Measurements from ENCODE around the gene GANAB.
A peak's percentile ranks its signal among the peaks of the same experiment; 100 is the strongest.
"Not testable (repeated sequence)": the region's sequence is repeated elsewhere in the genome, so short reads cannot be mapped to it uniquely, and the experiment has no call there.

The GANAB gene

GRCh38 chr11:62621027-62621566 is 25.3 kb downstream of the GANAB start:
- no peak for DNase-seq

- not testable (repeated sequence) for DNase-seq
Measured at GRCh38 chr11:62616957-62617356, 29.5 kb downstream of the GANAB start.

GRCh38 chr11:62615521-62615920 is 30.9 kb downstream of the GANAB start:
- DNase-seq: no peak

DNA sequence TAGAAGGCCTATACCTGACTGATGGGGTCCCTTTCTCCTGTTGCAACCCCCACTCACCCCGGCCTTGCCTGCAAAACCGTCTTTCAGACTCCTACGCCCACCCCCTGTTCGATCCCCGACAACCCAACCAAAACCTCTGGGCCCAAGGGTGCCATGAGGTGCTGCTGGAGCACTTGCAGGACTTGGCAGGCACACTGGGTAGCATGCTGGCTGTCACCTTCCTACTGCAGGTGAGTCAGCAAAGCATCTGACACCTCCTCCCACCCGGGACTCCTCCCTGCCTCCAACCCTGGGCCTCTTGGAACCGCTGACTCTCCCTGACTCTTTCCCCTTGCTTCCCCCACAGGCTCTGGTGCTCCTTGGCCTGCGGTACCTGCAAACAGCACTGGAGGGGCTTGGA is 32.1 kb downstream of the GANAB start:
- DNase-seq: peak in 1 of 4 experiments; percentile 33

DNA sequence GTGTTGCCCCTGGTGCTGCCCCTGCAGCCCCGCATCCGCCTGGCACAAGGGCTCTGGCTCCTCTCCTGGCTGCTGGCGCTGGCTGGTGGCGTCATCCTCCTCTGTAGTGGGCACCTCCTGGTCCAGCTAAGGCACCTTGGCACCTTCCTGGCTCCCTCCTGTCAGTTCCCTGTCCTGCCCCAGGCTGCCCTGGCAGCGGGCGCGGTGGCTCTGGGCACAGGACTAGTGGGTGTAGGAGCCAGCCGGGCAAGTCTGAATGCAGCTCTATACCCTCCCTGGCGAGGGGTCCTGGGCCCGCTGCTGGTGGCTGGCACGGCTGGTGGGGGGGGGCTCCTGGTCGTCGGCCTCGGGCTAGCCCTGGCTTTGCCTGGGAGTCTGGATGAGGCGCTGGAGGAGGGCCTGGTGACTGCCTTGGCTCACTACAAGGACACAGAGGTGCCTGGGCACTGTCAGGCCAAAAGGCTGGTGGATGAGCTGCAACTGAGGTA is 33.1 kb downstream of the GANAB start:
- DNase-seq: no peak

GRCh38 chr11:62612366-62613290 is 33.8 kb downstream of the GANAB start, which contains the start of the genes EML3 and ROM1:
Gene EML3, minus strand, starts transcription at chr11:62612775. Its CDS starts 318 bp downstream, at chr11:62612457.
Gene ROM1, plus strand, starts transcription at chr11:62613257. Its CDS starts 25 bp downstream, at chr11:62613282.
- DNase-seq: peak; percentile 80 to 93 (median 88)

- peak; percentile 13 to 60 (median 46) for DNase-seq
Measured at GRCh38 chr11:62611705-62612365, 34.6 kb downstream of the GANAB start.

DNA sequence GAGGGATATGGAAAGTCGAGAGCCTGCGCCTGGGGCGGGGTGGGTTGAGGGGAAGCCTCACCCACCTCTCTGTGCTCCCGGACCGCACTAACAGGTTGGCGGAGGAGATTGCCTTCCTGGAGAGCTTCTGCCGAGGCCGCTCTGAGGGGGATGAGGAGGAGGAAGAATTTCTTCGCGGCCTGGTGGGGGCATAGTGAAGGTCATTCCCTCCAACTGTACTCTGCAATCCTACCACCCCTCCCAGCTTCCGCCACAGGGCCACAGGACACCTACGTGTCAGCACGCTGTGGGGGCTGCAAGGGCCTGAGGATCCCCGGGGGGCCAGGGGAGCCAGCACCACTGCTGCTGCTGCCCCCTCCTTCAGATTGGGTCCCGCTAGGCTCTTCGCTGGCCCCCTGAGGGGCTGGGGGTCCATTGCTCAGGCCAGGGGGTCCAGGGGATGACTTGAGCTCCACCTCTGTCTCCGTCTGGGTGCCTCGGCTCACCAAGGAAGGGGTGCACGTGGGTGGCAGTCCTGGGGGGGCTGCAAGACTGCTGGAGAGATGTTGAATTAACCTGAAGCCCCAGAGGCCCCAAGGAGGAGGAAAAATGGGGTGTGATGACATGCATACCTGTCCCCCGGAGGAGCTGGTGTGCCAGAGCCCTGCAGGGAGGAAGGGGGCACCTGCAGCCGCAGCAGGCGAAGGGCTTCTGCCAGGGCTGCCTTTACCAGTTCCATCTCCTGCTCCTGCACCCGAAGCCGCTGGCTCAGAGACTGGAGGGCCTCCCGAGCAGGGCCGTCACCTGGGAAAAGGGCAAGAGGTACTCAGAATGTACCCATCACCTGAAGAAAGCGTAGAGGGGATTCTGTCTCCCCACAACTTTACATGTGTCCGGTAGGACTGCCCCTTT is 35.4 kb downstream of the GANAB start:
- no peak for DNase-seq

GRCh38 chr11:62610403-62610802 is 36.0 kb downstream of the GANAB start:
- DNase-seq: no peak

GRCh38 chr11:62608776-62609175 is 37.6 kb downstream of the GANAB start:
- no peak for DNase-seq

GRCh38 chr11:62607714-62608113 is 38.7 kb downstream of the GANAB start:
- peak; percentile 68 to 71 (median 69) for DNase-seq

DNA sequence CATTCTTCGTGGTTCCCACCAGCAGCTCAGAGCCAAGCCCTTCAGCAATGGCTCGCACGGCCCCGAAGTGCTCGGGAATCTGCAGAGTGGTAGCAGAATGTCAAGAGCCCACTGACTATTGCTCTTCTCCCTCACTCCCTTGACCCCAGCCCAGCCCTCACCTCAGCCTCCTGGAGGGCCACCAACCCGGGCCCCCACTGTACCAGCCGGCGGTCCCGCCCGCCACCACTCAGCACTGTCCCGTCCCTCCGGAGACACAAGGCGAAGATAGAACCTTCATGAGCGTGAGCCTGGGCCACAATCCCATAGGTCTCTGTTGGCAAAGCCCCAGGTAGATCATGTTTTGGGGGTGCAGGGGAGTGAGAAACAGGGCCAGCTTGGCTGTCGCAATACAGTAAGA is 40.5 kb downstream of the GANAB start:
- no peak for DNase-seq

DNA sequence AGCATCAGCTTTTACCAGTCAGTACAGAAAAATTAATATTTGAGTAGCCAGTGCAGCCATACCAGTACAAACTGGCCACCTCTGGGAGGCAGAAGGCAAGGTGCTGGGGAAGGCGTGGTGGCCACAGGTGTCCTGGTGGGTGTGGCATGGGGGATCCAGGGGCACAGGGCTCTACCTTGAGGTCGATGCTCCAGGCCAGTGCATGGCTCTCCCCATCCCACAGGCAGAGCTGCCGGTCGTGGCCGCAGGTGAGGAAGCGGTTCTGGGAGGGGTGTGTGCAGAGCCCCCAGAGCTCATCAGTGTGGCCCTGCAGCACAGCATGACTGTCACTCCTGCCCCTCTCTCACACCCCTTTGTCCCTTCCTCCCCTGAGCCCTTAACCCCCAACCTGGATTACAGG is 40.9 kb downstream of the GANAB start:
- no peak for DNase-seq

- no peak for DNase-seq
Measured at GRCh38 chr11:62604460-62605120, 41.8 kb downstream of the GANAB start.

- no peak for DNase-seq
Measured at GRCh38 chr11:62603776-62604299, 42.6 kb downstream of the GANAB start.

DNA sequence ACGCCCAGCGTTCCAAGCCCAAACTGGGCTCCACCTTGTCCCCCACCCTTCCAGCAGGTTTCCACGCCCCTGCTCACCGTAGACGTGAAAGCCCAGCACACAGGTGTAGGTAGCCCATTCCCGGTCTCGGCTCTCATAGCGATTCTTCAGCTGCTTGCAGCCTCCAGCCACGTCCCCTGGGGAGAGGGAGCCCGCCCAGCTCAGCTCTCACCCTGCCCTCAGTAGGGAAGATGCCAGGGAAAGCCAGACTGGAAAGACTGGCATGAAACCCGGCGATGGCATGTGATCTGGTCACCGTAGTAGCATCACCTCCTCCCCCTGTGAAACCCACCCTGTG is 43.4 kb downstream of the GANAB start:
- DNase-seq: no peak

DNA sequence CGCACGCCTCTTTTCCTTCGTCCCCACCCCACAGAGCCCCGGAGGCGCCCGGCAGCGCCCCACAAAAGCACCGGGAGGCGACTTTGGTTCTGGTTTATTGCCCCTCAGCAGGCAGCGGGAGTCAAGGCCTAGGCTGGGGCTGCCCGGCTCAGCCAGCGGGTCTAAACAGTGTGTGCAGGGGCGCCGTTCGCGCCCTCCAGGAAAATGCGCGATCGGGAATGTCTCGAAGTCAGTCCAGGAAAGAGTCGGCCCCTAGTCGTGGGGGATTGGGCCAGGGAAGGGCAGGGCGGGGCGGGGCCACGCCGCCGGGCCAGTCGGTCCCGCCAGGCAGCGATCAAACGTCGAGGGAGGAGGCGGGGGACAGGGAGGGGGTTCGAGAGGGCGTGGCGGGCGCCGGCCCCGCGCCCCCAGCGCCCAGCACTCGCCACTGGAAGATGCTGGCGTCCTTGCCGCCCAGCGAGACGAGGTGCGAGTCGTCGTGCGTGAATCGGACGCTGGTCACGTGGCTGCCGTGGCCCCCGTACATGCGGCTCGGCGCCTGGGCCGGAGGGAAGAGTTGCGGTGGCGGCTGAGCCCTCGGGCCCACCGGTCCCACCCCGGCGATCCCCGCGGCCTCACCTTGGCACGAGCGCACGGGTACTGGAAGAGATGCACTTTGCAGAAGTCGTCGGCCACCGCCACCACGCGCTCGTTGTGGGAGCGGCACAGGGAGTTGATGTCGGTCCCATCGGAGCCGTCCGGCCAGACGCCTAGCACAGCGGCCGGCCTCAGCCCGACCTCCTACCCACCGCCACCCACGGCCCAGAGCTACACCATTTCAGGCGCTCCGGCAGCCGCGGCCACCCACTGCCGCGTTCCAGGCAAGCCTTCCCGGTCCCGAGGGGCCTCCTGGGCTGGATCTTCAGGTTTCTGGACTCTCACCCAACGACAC is 44.0 kb downstream of the GANAB start:
- DNase-seq: peak in 3 of 4 experiments; percentile 33 to 65 (median 44)

GRCh38 chr11:62601372-62602140 is 44.9 kb downstream of the GANAB start, which contains the start of gene MTA2:
Gene MTA2, minus strand, starts transcription at chr11:62601865. Its CDS starts 415 bp downstream, at chr11:62601450.
- DNase-seq: peak; percentile 99

- peak; percentile 24 to 78 (median 57) for DNase-seq
Measured at GRCh38 chr11:62601122-62601371, 45.4 kb downstream of the GANAB start.

Measured in suppressor macrophage (primary cell).